ENCODE results near the gene FGF2. TPM values are rescaled to one million over a fixed set of nuclear protein-coding genes. Genes with fewer than 3 reads are reported as not detected.
A peak's percentile ranks its signal among the peaks of the same experiment; 100 is the strongest.

Gene FGF2
- total RNA-seq, 2 donors from 2014 or later: 12.5 to 18.5 TPM

DNA sequence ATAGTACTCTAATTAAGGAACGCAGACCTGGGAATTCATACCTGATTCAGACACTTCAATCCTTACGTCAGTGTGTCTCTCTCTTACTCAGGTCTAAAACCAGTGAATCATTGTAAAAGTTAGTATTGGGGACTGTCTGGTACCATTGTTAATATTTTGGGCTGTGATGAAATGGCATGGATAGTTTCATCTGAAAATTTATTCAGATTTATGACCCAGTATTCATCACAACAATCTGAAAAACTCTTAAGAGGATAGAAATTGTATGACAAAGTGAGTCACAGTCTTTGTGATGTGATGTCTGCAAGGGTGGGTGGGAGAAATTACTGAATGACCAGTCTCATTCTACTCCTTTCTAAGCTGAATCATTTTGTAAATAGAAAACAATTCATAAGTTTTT lies 10.3 kb downstream of the FGF2 start:
- WGBS, 2 experiments (ENCODE audit: insufficient coverage in 1 of 2, insufficient read length in 1 of 2): 90 to 100% methylated on average over 2 of the region's 2 CpGs
- no peak overlapping the region for H3K27ac ChIP-seq (ENCODE audit: low read depth, low read length)
- no peak overlapping the region for H3K4me3 ChIP-seq (ENCODE audit: low read length)
- no peaks in the 10 kb centered on the region for H3K36me3 ChIP-seq (ENCODE audit: control insufficient read depth, insufficient read depth, low read length)
- Mint-ChIP-seq H3K36me3 (ENCODE audit: low read depth) (peaks cover 12% of the 10 kb centered on the region), H3K27me3 (ENCODE audit: insufficient read depth) (no peaks in the 10 kb centered on the region), H3K9me3 (no peaks in the 10 kb centered on the region), H3K27ac (no peak overlapping the region), H3K4me3 (no peak overlapping the region), H3K4me1 (peaks cover 7% of the 10 kb centered on the region)
- TF ChIP-seq CTCF (conservative IDR thresholded peaks at IDR 0.05): no peak
- H3K9ac ChIP-seq (ENCODE audit: extremely low read depth, low read length, poor library complexity, severe bottlenecking): no peak overlapping the region
- H3K4me1 ChIP-seq (ENCODE audit: control insufficient read depth, insufficient read depth, low read length): no peaks in the 10 kb centered on the region
- H3K9me3 ChIP-seq (ENCODE audit: control insufficient read depth, low read length): peaks cover 4% of the 10 kb centered on the region
- no peaks in the 10 kb centered on the region for H3K27me3 ChIP-seq (ENCODE audit: control insufficient read depth, insufficient read depth, low read length, poor library complexity, severe bottlenecking)
- no peak for DNase-seq

GRCh38 chr4:122838034-122838433 lies 11.4 kb downstream of the FGF2 start:
- no peak for TF ChIP-seq CTCF (conservative IDR thresholded peaks at IDR 0.05)
- DNase-seq: no peak
- H3K36me3 ChIP-seq (ENCODE audit: control insufficient read depth, insufficient read depth, low read length): no peaks in the 10 kb centered on the region
- H3K27ac ChIP-seq (ENCODE audit: low read depth, low read length): no peak overlapping the region
- H3K36me3 Mint-ChIP-seq (ENCODE audit: low read depth): peaks cover 12% of the 10 kb centered on the region
- no peaks in the 10 kb centered on the region for H3K27me3 Mint-ChIP-seq (ENCODE audit: insufficient read depth)
- H3K9me3 ChIP-seq (ENCODE audit: control insufficient read depth, low read length): peaks cover 4% of the 10 kb centered on the region
- no peak overlapping the region for H3K4me3 ChIP-seq (ENCODE audit: low read length)
- peak overlapping the region; percentile 46 for H3K27ac Mint-ChIP-seq
- H3K4me3 Mint-ChIP-seq: no peak overlapping the region
- no peaks in the 10 kb centered on the region for H3K4me1 ChIP-seq (ENCODE audit: control insufficient read depth, insufficient read depth, low read length)
- no peaks in the 10 kb centered on the region for H3K27me3 ChIP-seq (ENCODE audit: control insufficient read depth, insufficient read depth, low read length, poor library complexity, severe bottlenecking)
- peaks cover 9% of the 10 kb centered on the region for H3K4me1 Mint-ChIP-seq
- 91% methylated on average over 1 of the region's 1 CpG for WGBS, 2 experiments (ENCODE audit: insufficient coverage in 1 of 2, insufficient read length in 1 of 2)
- no peaks in the 10 kb centered on the region for H3K9me3 Mint-ChIP-seq
- H3K9ac ChIP-seq (ENCODE audit: extremely low read depth, low read length, poor library complexity, severe bottlenecking): no peak overlapping the region

GRCh38 chr4:122842392-122842791 lies 15.8 kb downstream of the FGF2 start:
- H3K27ac ChIP-seq (ENCODE audit: low read depth, low read length): no peak overlapping the region

More at GRCh38 chr4:122842392-122842791, 15.8 kb downstream of the FGF2 start:
- H3K9ac ChIP-seq (ENCODE audit: extremely low read depth, low read length, poor library complexity, severe bottlenecking): no peak overlapping the region
- H3K4me1 ChIP-seq (ENCODE audit: control insufficient read depth, insufficient read depth, low read length): no peaks in the 10 kb centered on the region
- no peak overlapping the region for H3K27ac Mint-ChIP-seq
- H3K9me3 ChIP-seq (ENCODE audit: control insufficient read depth, low read length): no peaks in the 10 kb centered on the region
- no peak overlapping the region for H3K4me3 ChIP-seq (ENCODE audit: low read length)
- H3K27me3 ChIP-seq (ENCODE audit: control insufficient read depth, insufficient read depth, low read length, poor library complexity, severe bottlenecking): no peaks in the 10 kb centered on the region
- no peak for DNase-seq
- H3K36me3 ChIP-seq (ENCODE audit: control insufficient read depth, insufficient read depth, low read length): no peaks in the 10 kb centered on the region
- no peak overlapping the region for H3K4me3 Mint-ChIP-seq
- H3K9me3 Mint-ChIP-seq: peaks cover 3% of the 10 kb centered on the region
- H3K27me3 Mint-ChIP-seq (ENCODE audit: insufficient read depth): no peaks in the 10 kb centered on the region
- WGBS, 2 experiments (ENCODE audit: insufficient coverage in 1 of 2, insufficient read length in 1 of 2): 76 to 80% methylated on average over 1 of the region's 1 CpG
- H3K4me1 Mint-ChIP-seq: peaks cover 17% of the 10 kb centered on the region
- H3K36me3 Mint-ChIP-seq (ENCODE audit: low read depth): peaks cover 16% of the 10 kb centered on the region
- TF ChIP-seq CTCF (conservative IDR thresholded peaks at IDR 0.05): no peak

Measured in endodermal cell (in vitro differentiated cells).